ENCODE results near the gene PFKM.
A peak's percentile ranks its signal among the peaks of the same experiment; 100 is the strongest.

The PFKM gene

GRCh38 chr12:48183876-48184548, 64.8 kb downstream of the PFKM start:
- DNase-seq (ENCODE audit: insufficient read length, low spot score) (no peak), FAIRE-seq (no peak)

GRCh38 chr12:48184549-48184922, 65.4 kb downstream of the PFKM start:
- FAIRE-seq = no peak
- no peak for DNase-seq (ENCODE audit: insufficient read length, low spot score)

DNA sequence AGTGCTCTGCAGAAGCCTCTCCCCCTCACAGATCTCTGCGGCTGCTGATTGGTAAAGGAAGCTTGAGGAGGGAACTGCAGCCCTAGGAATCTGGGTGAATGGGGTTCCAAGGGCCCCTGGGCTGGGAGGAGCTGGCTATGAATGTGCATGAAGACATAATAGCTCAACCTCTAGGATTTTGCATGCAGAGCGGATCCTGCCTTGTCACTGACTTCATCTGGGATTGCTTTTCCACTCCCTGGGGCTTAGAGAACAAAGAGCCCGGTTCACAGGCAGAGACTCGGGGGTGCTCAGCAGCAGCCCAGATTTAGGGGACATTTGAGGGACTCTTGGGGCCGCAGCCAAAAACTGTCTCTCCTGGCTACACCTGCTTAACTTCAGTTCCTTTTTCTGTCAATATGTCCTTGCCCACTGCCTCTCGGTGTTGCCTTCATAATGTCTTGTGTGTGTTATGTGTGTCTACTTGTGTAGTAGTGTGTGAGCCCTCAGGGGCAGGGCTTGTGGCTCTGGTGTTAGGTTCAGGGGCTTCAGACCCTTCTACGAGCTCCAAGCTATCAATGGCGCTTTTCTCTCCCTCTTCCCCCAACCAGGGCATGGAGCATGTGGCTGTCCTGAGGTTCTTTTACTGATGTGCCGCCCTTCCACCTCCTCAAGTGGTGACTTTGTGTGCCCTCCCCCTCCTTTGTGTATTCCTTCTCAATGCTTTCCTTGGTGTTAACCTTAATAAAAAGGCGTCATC, 66.2 kb downstream of the PFKM start:
- no peak for DNase-seq (ENCODE audit: insufficient read length, low spot score)
- no peak for FAIRE-seq

DNA sequence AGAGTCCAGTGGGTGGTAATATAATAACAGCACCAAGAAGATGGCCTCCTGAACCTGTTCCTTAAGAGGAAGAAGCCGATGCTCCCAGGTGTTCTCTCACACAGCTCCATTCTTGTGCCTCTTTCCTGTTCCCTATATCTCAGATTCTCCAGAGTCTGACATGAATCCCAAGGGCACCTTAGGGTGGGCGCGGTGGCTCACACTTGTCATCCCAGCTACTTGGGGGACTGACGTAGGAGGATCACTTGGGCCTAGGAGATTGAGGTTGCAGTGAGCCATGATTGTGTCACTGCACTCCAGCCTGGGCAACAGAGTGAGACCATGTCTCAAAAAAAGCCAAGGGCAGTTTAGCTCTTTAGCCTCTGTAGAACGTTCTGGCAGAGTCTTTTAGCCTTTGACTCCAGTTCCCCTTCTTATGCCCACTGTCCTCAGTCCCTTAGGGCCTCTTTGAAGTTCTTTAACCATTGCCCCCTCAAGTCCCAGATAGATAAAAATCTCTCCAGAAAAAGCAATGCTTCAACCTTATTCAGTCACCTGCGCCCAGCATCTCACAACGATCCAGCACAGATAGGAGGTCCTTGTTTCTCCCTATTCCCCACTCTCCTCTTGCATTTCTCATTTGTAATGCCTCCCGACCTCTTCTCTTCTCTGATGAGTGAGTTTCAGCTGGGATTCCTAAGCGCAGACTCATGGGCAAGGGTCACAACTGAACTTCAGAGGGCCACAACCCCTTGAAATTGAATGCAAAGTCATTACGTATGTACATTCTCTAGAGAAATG, 68.9 kb downstream of the PFKM start:
- DNase-seq (ENCODE audit: insufficient read length, low spot score) (no peak), FAIRE-seq (no peak)

GRCh38 chr12:48189331-48190125, 70.4 kb downstream of the PFKM start:
- FAIRE-seq (peak; percentile 93), DNase-seq (ENCODE audit: insufficient read length, low spot score) (no peak)

GRCh38 chr12:48191096-48191495, 71.9 kb downstream of the PFKM start:
- DNase-seq (ENCODE audit: insufficient read length, low spot score) (no peak), FAIRE-seq (no peak)

- FAIRE-seq = no peak
Observed at GRCh38 chr12:48192861-48193260, 73.7 kb downstream of the PFKM start.

DNA sequence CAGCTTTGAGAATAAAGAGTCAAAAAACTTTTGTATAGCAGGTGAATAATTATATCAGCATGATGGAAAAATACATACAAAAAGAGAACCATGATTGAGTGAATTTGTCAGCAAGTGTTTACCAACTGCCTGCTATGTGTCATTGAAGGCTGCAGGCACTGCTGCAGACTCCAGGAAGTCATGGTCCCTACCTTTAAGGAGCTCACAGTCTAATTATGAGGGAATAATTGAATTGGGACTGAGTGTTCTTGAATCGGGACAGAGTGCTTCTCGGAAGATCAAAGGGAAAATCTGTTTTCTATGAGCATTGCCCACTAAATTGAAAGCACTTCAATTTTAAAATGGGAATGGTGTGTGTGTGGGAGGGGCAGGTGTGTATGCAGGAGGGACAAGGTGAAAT, 74.5 kb downstream of the PFKM start:
- FAIRE-seq (no peak), DNase-seq (ENCODE audit: insufficient read length, low spot score) (no peak)

More at GRCh38 chr12:48192861-48193260, 73.7 kb downstream of the PFKM start:
- no peak for DNase-seq (ENCODE audit: insufficient read length, low spot score)

DNA sequence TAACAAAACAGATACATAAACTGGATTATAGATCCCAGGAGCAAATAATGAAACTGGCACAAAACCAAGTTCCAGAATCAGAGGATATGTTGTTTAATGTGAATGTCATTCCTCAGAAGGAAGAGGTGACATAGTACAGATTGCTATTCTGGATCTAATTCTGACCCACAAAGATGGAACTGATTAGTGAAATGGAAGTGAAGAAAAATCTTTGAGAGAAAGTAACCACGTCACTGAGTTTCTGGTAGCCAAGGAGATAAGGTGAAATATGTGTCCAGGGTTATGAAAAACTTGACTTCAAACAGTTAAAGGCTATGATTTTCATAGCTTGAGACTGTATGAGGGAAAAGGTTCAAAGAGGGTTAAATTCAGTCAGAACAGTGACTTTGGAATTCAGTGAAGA, 75.6 kb downstream of the PFKM start:
- no peak for FAIRE-seq
- no peak for DNase-seq (ENCODE audit: insufficient read length, low spot score)
